ENCODE data around the gene NDST3. TPM values are rescaled to one million over a fixed set of nuclear protein-coding genes. Genes with fewer than 3 reads are reported as not detected.

NDST3 gene
- total RNA-seq, 2 experiments from 2014 or later = not detected

DNA sequence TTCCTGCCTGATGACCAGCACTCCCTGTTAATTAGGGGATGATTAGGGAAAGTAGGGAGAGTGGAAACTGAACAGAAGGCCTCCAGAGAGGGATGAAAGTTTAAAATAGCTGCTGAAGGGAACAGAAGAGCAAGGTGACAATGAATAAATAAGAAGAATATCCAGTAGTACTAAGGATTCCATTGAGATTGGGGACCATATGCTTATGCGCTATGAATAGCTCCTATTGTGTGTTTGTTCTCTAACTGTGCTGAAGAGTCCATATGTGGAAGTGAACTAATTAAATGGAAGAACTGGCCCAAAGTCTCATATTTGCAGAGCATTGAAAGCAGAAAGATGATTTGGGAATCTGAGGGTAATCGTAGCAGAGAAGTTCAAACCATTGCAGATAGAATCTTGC, 181.5 kb downstream of the NDST3 start:
- H3K9me2 ChIP-seq (ENCODE audit: insufficient read depth, low read length) = no peaks in the 10 kb centered on the region
- BruUV-seq (replicated peaks) = no TSS peak
- no peaks in the 10 kb centered on the region for H3K9me3 ChIP-seq (ENCODE audit: low read length)
- TF ChIP-seq, protein P1, sequence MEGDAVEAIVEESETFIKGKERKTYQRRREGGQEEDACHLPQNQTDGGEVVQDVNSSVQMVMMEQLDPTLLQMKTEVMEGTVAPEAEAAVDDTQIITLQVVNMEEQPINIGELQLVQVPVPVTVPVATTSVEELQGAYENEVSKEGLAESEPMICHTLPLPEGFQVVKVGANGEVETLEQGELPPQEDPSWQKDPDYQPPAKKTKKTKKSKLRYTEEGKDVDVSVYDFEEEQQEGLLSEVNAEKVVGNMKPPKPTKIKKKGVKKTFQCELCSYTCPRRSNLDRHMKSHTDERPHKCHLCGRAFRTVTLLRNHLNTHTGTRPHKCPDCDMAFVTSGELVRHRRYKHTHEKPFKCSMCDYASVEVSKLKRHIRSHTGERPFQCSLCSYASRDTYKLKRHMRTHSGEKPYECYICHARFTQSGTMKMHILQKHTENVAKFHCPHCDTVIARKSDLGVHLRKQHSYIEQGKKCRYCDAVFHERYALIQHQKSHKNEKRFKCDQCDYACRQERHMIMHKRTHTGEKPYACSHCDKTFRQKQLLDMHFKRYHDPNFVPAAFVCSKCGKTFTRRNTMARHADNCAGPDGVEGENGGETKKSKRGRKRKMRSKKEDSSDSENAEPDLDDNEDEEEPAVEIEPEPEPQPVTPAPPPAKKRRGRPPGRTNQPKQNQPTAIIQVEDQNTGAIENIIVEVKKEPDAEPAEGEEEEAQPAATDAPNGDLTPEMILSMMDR (conservative IDR thresholded peaks at IDR 0.05; ENCODE audit: low read length) = no peak
- TF ChIP-seq EZH2phosphoT487 (IDR thresholded peaks at IDR 0.05; ENCODE audit: borderline replicate concordance, low read depth, low read length) = no peak
- no peaks in the 10 kb centered on the region for H4K20me1 ChIP-seq (ENCODE audit: insufficient read depth, low read length)
- no peak overlapping the region for H3K4me3 ChIP-seq (ENCODE audit: low read depth, low read length, poor library complexity, severe bottlenecking)
- H3K36me3 ChIP-seq (ENCODE audit: insufficient read depth, low read length) = no peaks in the 10 kb centered on the region
- ChIA-PET CTCF (ENCODE audit: unreplicated experiment) (no interaction called here), POLR2A (interaction anchor here (0.7 kb wide), 1 partner anchor 1368 kb away, joined by 3 read pairs; no protein-coding TSS in a partner anchor)
- no peak overlapping the region for H3K4me2 ChIP-seq (ENCODE audit: low read length)
- no peaks in the 10 kb centered on the region for H3K79me2 ChIP-seq (ENCODE audit: insufficient read depth, low read depth, low read length)
- H3K27ac ChIP-seq (ENCODE audit: low read depth, low read length, poor library complexity, severe bottlenecking) = no peak overlapping the region
- H2AFZ ChIP-seq (ENCODE audit: low read length) = no peak overlapping the region
- DNase-seq (ENCODE audit: low spot score) = no peak
- H3K4me1 ChIP-seq (ENCODE audit: insufficient read depth, low read length, poor library complexity, severe bottlenecking) = no peaks in the 10 kb centered on the region
- intact Hi-C loops (cut with micrococcal nuclease; ENCODE audit: unreplicated experiment) = no loop called here

DNA sequence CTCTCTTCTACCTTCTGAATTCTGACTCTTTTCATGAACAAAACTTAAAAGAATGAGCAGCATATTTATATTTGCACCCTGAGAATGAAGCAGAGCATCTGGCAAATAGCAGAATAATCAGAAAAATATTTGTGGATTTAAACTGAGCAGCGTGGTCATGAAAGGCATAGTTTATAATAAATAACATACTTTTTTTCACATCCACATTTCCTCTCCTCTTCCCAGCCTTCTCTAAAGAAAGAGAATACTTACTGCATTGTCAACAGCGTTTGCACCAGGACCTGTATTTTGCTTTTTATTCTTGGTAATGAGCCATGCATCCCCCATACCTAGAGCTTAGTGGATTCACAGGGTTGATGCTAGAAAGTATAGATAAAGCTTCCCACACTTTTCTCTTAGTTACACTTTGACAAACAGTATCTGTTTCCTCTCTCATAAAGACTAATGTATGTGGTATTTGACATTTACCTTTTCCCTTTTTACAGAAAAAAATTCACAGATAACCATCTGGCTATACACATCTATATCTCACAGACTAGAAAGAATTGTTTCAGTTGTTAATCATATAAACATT, 187.0 kb downstream of the NDST3 start:
- POLR2A ChIA-PET = no interaction called here
- TF ChIP-seq, protein P1 (conservative IDR thresholded peaks at IDR 0.05; ENCODE audit: low read length) = no peak
- TF ChIP-seq EZH2phosphoT487 (IDR thresholded peaks at IDR 0.05; ENCODE audit: borderline replicate concordance, low read depth, low read length) = no peak
- intact Hi-C loops (cut with micrococcal nuclease; ENCODE audit: unreplicated experiment) = no loop called here

DNA sequence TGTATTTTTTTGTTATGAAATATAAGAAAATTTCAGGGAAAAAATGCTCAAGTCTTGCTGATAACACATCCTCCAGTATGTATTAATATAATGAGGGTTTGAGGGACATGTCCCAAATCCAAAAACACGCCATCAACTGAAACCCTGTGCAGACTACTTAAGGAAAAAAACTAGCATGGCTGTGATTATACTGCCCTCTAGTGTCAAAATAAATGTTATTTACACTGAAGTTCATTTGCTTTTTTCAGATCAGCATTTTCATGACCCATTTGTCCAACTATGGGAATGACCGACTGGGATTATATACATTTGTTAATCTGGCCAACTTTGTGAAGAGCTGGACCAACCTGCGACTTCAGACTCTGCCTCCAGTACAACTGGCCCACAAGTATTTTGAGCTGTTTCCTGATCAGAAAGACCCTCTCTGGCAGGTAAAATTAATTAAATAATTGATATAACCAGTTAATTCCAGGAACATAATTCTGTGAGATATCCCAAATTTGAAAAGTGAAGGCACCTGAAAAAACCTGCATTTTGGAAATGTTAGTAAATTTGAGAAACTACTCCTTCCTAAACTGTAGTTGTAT, 190.1 kb downstream of the NDST3 start:
- BruUV-seq (replicated peaks) = no TSS peak
- H3K9me3 ChIP-seq (ENCODE audit: low read length) = no peaks in the 10 kb centered on the region
- no peak overlapping the region for H3K4me2 ChIP-seq (ENCODE audit: low read length)
- no peak overlapping the region for H2AFZ ChIP-seq (ENCODE audit: low read length)
- no peaks in the 10 kb centered on the region for H3K79me2 ChIP-seq (ENCODE audit: insufficient read depth, low read depth, low read length)
- H3K4me1 ChIP-seq (ENCODE audit: insufficient read depth, low read length, poor library complexity, severe bottlenecking) = no peaks in the 10 kb centered on the region
- no peak for TF ChIP-seq EZH2phosphoT487 (IDR thresholded peaks at IDR 0.05; ENCODE audit: borderline replicate concordance, low read depth, low read length)
- TF ChIP-seq, protein P1 (conservative IDR thresholded peaks at IDR 0.05; ENCODE audit: low read length) = peak; percentile 86
- H3K36me3 ChIP-seq (ENCODE audit: insufficient read depth, low read length) = no peaks in the 10 kb centered on the region
- ChIA-PET POLR2A (no interaction called here), CTCF (ENCODE audit: unreplicated experiment) (no interaction called here)
- H3K9me2 ChIP-seq (ENCODE audit: insufficient read depth, low read length) = no peaks in the 10 kb centered on the region
- intact Hi-C loops (cut with micrococcal nuclease; ENCODE audit: unreplicated experiment) = loop anchor here (2.0 kb wide), 1 partner anchor 148 kb away; no protein-coding TSS in a partner anchor
- no peak overlapping the region for H3K4me3 ChIP-seq (ENCODE audit: low read depth, low read length, poor library complexity, severe bottlenecking)
- DNase-seq (ENCODE audit: low spot score) = peak; percentile 55
- no peak overlapping the region for H3K27ac ChIP-seq (ENCODE audit: low read depth, low read length, poor library complexity, severe bottlenecking)
- H4K20me1 ChIP-seq (ENCODE audit: insufficient read depth, low read length) = no peaks in the 10 kb centered on the region

More for the DNA sequence above, 187.0 kb downstream of the NDST3 start:
- H2AFZ ChIP-seq (ENCODE audit: low read length) = no peak overlapping the region
- H3K79me2 ChIP-seq (ENCODE audit: insufficient read depth, low read depth, low read length) = no peaks in the 10 kb centered on the region
- no peak for DNase-seq (ENCODE audit: low spot score)
- BruUV-seq (replicated peaks) = no TSS peak
- no peak overlapping the region for H3K27ac ChIP-seq (ENCODE audit: low read depth, low read length, poor library complexity, severe bottlenecking)
- no peak overlapping the region for H3K4me3 ChIP-seq (ENCODE audit: low read depth, low read length, poor library complexity, severe bottlenecking)
- CTCF ChIA-PET (ENCODE audit: unreplicated experiment) = no interaction called here
- H4K20me1 ChIP-seq (ENCODE audit: insufficient read depth, low read length) = no peaks in the 10 kb centered on the region
- H3K9me2 ChIP-seq (ENCODE audit: insufficient read depth, low read length) = no peaks in the 10 kb centered on the region
- H3K4me2 ChIP-seq (ENCODE audit: low read length) = no peak overlapping the region
- no peaks in the 10 kb centered on the region for H3K36me3 ChIP-seq (ENCODE audit: insufficient read depth, low read length)
- H3K9me3 ChIP-seq (ENCODE audit: low read length) = no peaks in the 10 kb centered on the region
- no peaks in the 10 kb centered on the region for H3K4me1 ChIP-seq (ENCODE audit: insufficient read depth, low read length, poor library complexity, severe bottlenecking)

All from OCI-LY7 (cell line).